ENCODE results near the gene RAD51D.

GRCh38 chr17:35074711-35075707, 44.7 kb downstream of the RAD51D start:
- TF ChIP-seq, protein P1, sequence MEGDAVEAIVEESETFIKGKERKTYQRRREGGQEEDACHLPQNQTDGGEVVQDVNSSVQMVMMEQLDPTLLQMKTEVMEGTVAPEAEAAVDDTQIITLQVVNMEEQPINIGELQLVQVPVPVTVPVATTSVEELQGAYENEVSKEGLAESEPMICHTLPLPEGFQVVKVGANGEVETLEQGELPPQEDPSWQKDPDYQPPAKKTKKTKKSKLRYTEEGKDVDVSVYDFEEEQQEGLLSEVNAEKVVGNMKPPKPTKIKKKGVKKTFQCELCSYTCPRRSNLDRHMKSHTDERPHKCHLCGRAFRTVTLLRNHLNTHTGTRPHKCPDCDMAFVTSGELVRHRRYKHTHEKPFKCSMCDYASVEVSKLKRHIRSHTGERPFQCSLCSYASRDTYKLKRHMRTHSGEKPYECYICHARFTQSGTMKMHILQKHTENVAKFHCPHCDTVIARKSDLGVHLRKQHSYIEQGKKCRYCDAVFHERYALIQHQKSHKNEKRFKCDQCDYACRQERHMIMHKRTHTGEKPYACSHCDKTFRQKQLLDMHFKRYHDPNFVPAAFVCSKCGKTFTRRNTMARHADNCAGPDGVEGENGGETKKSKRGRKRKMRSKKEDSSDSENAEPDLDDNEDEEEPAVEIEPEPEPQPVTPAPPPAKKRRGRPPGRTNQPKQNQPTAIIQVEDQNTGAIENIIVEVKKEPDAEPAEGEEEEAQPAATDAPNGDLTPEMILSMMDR (IDR thresholded peaks at IDR 0.05; ENCODE audit: low read depth, low read length), result no peak
- no peak for TF ChIP-seq EZH2phosphoT487 (IDR thresholded peaks at IDR 0.05; ENCODE audit: low read depth)

All from OCI-LY3 (cell line).